COLO829 (cell line): ENCODE measurements around the gene PCA3.

Experiments used
- DNase-seq: peaks from one replicate; pipeline ENCODE4 v3.0.0; 2012; ENCODE audit warnings: low spot score

Gene PCA3

DNA sequence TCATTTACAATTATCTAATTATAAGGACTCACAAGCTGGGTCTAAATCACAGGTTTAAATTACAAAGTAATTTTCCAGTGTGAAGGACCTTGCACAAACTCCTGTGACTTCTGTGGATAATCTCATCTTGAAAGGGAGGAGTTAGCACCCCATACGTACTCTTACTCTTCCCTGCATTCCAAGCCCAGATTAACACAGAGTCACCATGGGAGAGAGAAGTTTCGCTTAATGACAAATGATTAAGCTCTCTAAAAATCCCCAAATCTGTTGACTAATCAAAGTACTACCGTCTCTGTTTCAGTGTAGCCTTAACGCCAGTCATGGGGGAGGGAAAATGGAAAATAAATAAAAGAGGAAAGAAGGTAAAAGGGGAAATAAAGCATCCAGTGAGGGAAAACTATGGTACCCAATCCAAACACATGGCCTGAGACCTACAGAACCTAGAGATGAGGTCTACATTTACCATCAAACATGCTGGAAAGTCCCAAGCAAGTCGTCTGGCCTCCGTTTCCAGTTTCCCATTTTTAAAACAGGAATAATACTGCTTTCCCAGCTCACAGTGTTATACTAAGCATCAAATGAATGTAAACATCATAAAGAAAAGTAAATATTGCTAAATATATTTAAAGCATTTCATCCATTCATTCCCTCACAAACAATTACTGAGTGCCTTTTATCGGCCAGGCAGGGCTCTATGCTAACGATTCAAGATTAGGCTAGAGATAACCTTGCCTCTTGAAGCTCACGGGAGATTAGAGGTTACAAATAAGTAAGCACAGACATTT lies 63.2 kb downstream of the PCA3 start:
- DNase-seq = no peak

GRCh38 chr9:76828447-76828846 lies 64.2 kb downstream of the PCA3 start:
- no peak for DNase-seq

- DNase-seq = peak; percentile 66
Observed at GRCh38 chr9:76835571-76836283, 71.5 kb downstream of the PCA3 start.
